Measurements from ENCODE around the gene CACNA2D1. TPM values are rescaled to one million over a fixed set of nuclear protein-coding genes. Genes with fewer than 3 reads are reported as not detected.

The CACNA2D1 gene
- polyA plus RNA-seq, 2 of the 4 experiments (the other 2 are of a cell fraction), result 18.0 to 32.9 TPM

DNA sequence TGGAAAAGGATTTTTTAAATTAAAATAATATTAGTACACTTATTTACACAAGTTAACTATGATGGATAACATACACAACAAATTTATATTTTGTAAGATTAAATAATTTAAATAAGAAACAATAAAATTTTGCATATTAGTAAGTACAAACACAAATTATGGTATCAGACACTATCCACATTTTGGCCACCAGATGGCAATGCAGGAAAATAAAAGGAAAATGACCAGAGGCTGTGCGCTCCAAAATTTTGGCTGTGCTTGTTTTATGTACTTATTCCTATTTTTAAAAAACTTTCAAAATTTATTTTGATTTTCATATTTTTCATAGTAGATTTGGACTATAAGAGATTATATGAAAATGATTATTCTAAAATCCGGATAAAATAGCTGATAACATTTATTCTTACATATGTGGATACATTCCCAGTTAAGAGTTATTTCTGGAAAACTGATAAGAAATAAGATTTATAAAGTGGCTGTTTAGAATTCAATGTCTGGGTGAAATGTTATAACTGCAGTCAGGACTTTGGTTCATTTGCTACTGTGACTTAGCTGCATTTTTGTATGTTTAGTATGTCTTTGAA is 399.0 kb downstream of the CACNA2D1 start:
- Histone ChIP-seq H3K27ac (peak overlapping the region in 1 of 2 experiments; percentile 24; a peak in 4 of 6 replicates), H3K4me3 (no peak overlapping the region), H3K4me2 (peak overlapping the region; percentile 27; the same call in 2 of the 3 replicates), H3K4me1 (peaks cover 29% of the 10 kb centered on the region), H3K9me3 (no peaks in the 10 kb centered on the region)
- ATAC-seq, result peak in 1 of 2 experiments; percentile 22; a peak in 1 of 6 replicates
- POLR2A ChIA-PET, result no interaction called here
- DNase-seq (ENCODE audit: low read depth in 1 of 2, low spot score in 1 of 2), result peak in 1 of 2 experiments; percentile 66
- CTCF ChIA-PET, result interaction anchor here (0.7 to 4.7 kb wide), 14 partner anchors 10 to 696 kb away, joined by 3 to 31 read pairs (median 3); no protein-coding TSS in a partner anchor
- 2% methylated on average over 2 of the region's 2 CpGs for WGBS (ENCODE audit: missing lambda C conversion rate)
- peak; percentile 72 for FAIRE-seq
- TF ChIP-seq RAD21 (conservative IDR thresholded peaks at IDR 0.05 in 1 of 2, IDR thresholded peaks at IDR 0.05 in 1 of 2) (peak; percentile 92 to 98), TP53 (CRISPR knock-in tag; IDR thresholded peaks at IDR 0.05) (no peak), SMC3 (IDR thresholded peaks at IDR 0.05) (peak; percentile 96), ZSCAN20 (CRISPR knock-in tag; IDR thresholded peaks at IDR 0.05) (no peak)
- TF ChIP-seq, protein P1, sequence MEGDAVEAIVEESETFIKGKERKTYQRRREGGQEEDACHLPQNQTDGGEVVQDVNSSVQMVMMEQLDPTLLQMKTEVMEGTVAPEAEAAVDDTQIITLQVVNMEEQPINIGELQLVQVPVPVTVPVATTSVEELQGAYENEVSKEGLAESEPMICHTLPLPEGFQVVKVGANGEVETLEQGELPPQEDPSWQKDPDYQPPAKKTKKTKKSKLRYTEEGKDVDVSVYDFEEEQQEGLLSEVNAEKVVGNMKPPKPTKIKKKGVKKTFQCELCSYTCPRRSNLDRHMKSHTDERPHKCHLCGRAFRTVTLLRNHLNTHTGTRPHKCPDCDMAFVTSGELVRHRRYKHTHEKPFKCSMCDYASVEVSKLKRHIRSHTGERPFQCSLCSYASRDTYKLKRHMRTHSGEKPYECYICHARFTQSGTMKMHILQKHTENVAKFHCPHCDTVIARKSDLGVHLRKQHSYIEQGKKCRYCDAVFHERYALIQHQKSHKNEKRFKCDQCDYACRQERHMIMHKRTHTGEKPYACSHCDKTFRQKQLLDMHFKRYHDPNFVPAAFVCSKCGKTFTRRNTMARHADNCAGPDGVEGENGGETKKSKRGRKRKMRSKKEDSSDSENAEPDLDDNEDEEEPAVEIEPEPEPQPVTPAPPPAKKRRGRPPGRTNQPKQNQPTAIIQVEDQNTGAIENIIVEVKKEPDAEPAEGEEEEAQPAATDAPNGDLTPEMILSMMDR (IDR thresholded peaks at IDR 0.05), result peak; percentile 94

DNA sequence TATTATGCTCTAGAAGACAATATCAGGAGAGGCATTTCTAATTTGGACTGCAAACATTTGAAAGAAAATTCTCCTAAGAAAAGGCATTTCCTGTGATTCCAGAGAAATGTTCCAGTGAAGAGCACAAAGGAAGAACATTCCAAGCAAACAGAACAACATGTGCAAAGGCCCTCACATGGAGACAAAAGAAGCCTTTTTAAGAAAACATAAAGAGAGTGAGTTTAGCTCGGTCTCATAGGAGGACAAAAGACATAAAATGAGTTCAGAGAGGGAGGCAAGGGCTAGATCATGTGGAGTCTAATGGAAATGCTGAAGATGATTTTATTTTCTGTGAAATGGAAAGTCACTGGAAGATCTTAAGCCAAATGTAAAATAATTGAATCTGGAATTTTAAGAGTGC is 404.0 kb downstream of the CACNA2D1 start:
- Histone ChIP-seq H3K4me1 (peaks cover 8% of the 10 kb centered on the region; the same call in 2 of the 3 replicates), H3K9me3 (no peaks in the 10 kb centered on the region), H3K27ac (peak overlapping the region in 1 of 2 experiments; percentile 15; a peak in 1 of 6 replicates), H3K4me3 (no peak overlapping the region), H3K4me2 (no peak overlapping the region; the same call in 2 of the 3 replicates)
- TF ChIP-seq, protein P2, sequence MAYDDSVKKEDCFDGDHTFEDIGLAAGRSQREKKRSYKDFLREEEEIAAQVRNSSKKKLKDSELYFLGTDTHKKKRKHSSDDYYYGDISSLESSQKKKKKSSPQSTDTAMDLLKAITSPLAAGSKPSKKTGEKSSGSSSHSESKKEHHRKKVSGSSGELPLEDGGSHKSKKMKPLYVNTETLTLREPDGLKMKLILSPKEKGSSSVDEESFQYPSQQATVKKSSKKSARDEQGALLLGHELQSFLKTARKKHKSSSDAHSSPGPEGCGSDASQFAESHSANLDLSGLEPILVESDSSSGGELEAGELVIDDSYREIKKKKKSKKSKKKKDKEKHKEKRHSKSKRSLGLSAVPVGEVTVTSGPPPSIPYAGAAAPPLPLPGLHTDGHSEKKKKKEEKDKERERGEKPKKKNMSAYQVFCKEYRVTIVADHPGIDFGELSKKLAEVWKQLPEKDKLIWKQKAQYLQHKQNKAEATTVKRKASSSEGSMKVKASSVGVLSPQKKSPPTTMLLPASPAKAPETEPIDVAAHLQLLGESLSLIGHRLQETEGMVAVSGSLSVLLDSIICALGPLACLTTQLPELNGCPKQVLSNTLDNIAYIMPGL (CRISPR knock-in tag; IDR thresholded peaks at IDR 0.05; ENCODE audit: borderline replicate concordance), result no peak
- TF ChIP-seq, protein P3, sequence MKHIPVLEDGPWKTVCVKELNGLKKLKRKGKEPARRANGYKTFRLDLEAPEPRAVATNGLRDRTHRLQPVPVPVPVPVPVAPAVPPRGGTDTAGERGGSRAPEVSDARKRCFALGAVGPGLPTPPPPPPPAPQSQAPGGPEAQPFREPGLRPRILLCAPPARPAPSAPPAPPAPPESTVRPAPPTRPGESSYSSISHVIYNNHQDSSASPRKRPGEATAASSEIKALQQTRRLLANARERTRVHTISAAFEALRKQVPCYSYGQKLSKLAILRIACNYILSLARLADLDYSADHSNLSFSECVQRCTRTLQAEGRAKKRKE (CRISPR knock-in tag; IDR thresholded peaks at IDR 0.05; ENCODE audit: low read depth), result no peak
- TF ChIP-seq HEYL (CRISPR knock-in tag; IDR thresholded peaks at IDR 0.05), result no peak
- no peak for TF ChIP-seq RFX5 (IDR thresholded peaks at IDR 0.05)
- no peak for TF ChIP-seq RNF2 (IDR thresholded peaks at IDR 0.05; ENCODE audit: borderline replicate concordance, low read depth)
- no peak for TF ChIP-seq KDM5A (IDR thresholded peaks at IDR 0.05)
- TF ChIP-seq, protein P4, sequence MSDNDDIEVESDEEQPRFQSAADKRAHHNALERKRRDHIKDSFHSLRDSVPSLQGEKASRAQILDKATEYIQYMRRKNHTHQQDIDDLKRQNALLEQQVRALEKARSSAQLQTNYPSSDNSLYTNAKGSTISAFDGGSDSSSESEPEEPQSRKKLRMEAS (IDR thresholded peaks at IDR 0.05), result no peak
- TF ChIP-seq BHLHE40 (IDR thresholded peaks at IDR 0.05; ENCODE audit: low read depth, low read length), result no peak
- TF ChIP-seq RCOR1 (IDR thresholded peaks at IDR 0.05; ENCODE audit: low read depth, low read length), result no peak
- TF ChIP-seq CBX2 (IDR thresholded peaks at IDR 0.05; ENCODE audit: borderline replicate concordance, low read depth), result no peak
- no peak for TF ChIP-seq CBX8 (IDR thresholded peaks at IDR 0.05)
- TF ChIP-seq, protein P5, sequence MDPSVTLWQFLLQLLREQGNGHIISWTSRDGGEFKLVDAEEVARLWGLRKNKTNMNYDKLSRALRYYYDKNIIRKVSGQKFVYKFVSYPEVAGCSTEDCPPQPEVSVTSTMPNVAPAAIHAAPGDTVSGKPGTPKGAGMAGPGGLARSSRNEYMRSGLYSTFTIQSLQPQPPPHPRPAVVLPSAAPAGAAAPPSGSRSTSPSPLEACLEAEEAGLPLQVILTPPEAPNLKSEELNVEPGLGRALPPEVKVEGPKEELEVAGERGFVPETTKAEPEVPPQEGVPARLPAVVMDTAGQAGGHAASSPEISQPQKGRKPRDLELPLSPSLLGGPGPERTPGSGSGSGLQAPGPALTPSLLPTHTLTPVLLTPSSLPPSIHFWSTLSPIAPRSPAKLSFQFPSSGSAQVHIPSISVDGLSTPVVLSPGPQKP (IDR thresholded peaks at IDR 0.05; ENCODE audit: low read depth, low read length), result no peak
- TF ChIP-seq POLR2A (IDR thresholded peaks at IDR 0.05; ENCODE audit: low read length), result no peak
- TF ChIP-seq, protein P6, sequence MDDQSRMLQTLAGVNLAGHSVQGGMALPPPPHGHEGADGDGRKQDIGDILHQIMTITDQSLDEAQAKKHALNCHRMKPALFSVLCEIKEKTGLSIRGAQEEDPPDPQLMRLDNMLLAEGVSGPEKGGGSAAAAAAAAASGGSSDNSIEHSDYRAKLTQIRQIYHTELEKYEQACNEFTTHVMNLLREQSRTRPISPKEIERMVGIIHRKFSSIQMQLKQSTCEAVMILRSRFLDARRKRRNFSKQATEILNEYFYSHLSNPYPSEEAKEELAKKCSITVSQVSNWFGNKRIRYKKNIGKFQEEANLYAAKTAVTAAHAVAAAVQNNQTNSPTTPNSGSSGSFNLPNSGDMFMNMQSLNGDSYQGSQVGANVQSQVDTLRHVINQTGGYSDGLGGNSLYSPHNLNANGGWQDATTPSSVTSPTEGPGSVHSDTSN (IDR thresholded peaks at IDR 0.05), result no peak
- TF ChIP-seq NPAS2 (CRISPR knock-in tag; IDR thresholded peaks at IDR 0.05; ENCODE audit: borderline replicate concordance), result no peak
- TF ChIP-seq, protein P7, sequence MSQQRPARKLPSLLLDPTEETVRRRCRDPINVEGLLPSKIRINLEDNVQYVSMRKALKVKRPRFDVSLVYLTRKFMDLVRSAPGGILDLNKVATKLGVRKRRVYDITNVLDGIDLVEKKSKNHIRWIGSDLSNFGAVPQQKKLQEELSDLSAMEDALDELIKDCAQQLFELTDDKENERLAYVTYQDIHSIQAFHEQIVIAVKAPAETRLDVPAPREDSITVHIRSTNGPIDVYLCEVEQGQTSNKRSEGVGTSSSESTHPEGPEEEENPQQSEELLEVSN (IDR thresholded peaks at IDR 0.05; ENCODE audit: borderline replicate concordance, low read depth), result no peak
- no peak for TF ChIP-seq SMC3 (IDR thresholded peaks at IDR 0.05)
- TF ChIP-seq EHF (CRISPR knock-in tag; IDR thresholded peaks at IDR 0.05), result no peak
- no peak for TF ChIP-seq HOXB13 (CRISPR knock-in tag; IDR thresholded peaks at IDR 0.05; ENCODE audit: low read depth)
- POLR2A ChIA-PET, result no interaction called here
- FAIRE-seq (no peak), DNase-seq (ENCODE audit: low read depth in 1 of 2, low spot score in 1 of 2) (no peak), ATAC-seq (no peak)
- WGBS (ENCODE audit: missing lambda C conversion rate), result 90% methylated on average over 1 of the region's 1 CpG
- CTCF ChIA-PET, result no interaction called here
